ENCODE data around the gene BACE2.

DNA sequence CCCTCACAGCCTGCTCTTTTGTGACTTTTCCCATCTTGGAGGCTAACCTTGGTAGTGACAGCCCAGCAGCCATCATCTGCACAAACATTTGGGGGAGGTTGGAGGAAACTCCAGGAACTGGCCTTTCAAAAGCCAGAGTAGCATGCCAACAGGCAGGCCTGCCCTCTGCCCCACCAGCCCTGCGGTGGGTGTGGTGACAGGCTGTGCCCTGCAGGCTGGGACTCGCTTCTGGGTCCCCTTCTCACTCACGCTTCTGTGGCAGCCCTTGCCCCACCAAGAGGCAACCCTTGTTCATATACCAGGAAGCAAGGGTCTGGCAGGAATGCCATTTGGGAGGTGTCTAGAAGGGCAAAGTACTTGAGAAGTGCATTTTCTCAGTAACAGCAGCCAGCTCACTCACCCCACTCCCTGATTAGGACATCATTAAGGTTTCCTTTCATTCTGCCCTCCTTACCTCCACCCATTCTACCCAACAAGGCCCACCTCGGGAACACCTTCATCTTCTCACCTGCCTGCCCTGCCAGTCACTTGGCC lies 127.8 kb downstream of the BACE2 start:
- TF ChIP-seq, protein P1, sequence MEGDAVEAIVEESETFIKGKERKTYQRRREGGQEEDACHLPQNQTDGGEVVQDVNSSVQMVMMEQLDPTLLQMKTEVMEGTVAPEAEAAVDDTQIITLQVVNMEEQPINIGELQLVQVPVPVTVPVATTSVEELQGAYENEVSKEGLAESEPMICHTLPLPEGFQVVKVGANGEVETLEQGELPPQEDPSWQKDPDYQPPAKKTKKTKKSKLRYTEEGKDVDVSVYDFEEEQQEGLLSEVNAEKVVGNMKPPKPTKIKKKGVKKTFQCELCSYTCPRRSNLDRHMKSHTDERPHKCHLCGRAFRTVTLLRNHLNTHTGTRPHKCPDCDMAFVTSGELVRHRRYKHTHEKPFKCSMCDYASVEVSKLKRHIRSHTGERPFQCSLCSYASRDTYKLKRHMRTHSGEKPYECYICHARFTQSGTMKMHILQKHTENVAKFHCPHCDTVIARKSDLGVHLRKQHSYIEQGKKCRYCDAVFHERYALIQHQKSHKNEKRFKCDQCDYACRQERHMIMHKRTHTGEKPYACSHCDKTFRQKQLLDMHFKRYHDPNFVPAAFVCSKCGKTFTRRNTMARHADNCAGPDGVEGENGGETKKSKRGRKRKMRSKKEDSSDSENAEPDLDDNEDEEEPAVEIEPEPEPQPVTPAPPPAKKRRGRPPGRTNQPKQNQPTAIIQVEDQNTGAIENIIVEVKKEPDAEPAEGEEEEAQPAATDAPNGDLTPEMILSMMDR (IDR thresholded peaks at IDR 0.05; ENCODE audit: low read depth, low read length, missing input control), result no peak
- no peak for TF ChIP-seq TAF1 (conservative IDR thresholded peaks at IDR 0.05)
- TF ChIP-seq, protein P2, sequence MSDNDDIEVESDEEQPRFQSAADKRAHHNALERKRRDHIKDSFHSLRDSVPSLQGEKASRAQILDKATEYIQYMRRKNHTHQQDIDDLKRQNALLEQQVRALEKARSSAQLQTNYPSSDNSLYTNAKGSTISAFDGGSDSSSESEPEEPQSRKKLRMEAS (IDR thresholded peaks at IDR 0.05), result no peak

Data from liver (tissue), 3 donors.